HUES6 (cell line): ENCODE measurements around the gene CD46.
"Not testable (repeated sequence)": the region's sequence is repeated elsewhere in the genome, so short reads cannot be mapped to it uniquely, and the experiment has no call there.

Source experiments
- H3K27ac ChIP-seq: 2 replicates; pipeline ENCODE4 v1.7.0; 2013; ENCODE audit warnings: low read depth, mild to moderate bottlenecking, low read length, inconsistent platforms
- H3K27me3 ChIP-seq: 2 replicates; pipeline ENCODE4 v1.6.1; 2013; ENCODE audit warnings: low read length; ENCODE audit not compliant: control insufficient read depth, insufficient read depth
- H3K36me3 ChIP-seq: 2 replicates; pipeline ENCODE4 v1.6.1; 2013; ENCODE audit warnings: low read length; ENCODE audit not compliant: control insufficient read depth, insufficient read depth
- H3K4me1 ChIP-seq: 2 replicates; pipeline ENCODE4 v1.6.1; 2013; ENCODE audit warnings: low read length; ENCODE audit not compliant: control insufficient read depth, insufficient read depth
- H3K4me3 ChIP-seq: 2 replicates; pipeline ENCODE4 v1.5.1; 2013; ENCODE audit warnings: low read depth, low read length
- H3K9ac ChIP-seq: one replicate; pipeline ENCODE4 v1.6.1; 2013; ENCODE audit warnings: mild to moderate bottlenecking, low read length
- H3K9me3 ChIP-seq: 2 replicates; pipeline ENCODE4 v1.6.1; 2013; ENCODE audit warnings: low read depth, low read length; ENCODE audit not compliant: control insufficient read depth, insufficient read depth

The CD46 gene

GRCh38 chr1:207740207-207740606 lies 11.6 kb upstream of the CD46 start:
- H3K27me3 ChIP-seq = no peaks in the 10 kb centered on the region
- no peak overlapping the region for H3K9ac ChIP-seq
- no peak overlapping the region for H3K4me3 ChIP-seq
- no peaks in the 10 kb centered on the region for H3K4me1 ChIP-seq
- H3K36me3 ChIP-seq = no peaks in the 10 kb centered on the region
- peaks cover 12% of the 10 kb centered on the region; the same call in 1 of the 2 replicates for H3K9me3 ChIP-seq
- no peak overlapping the region for H3K27ac ChIP-seq

- no peaks in the 10 kb centered on the region; the same call in 1 of the 2 replicates for H3K4me1 ChIP-seq
- no peak overlapping the region for H3K27ac ChIP-seq
- H3K36me3 ChIP-seq = no peaks in the 10 kb centered on the region
- no peaks in the 10 kb centered on the region for H3K27me3 ChIP-seq
- H3K4me3 ChIP-seq = no peak overlapping the region
- H3K9me3 ChIP-seq = peaks cover 12% of the 10 kb centered on the region; the same call in 1 of the 2 replicates
- no peak overlapping the region for H3K9ac ChIP-seq
Measured at GRCh38 chr1:207742850-207743555, 8.9 kb upstream of the CD46 start.

- Histone ChIP-seq H3K36me3 (no peaks in the 10 kb centered on the region), H3K9ac (no peak overlapping the region), H3K27me3 (no peaks in the 10 kb centered on the region), H3K27ac (no peak overlapping the region), H3K9me3 (peaks cover 12% of the 10 kb centered on the region; the same call in 1 of the 2 replicates), H3K4me3 (no peak overlapping the region), H3K4me1 (peaks cover 3% of the 10 kb centered on the region; the same call in 1 of the 2 replicates)
Measured at GRCh38 chr1:207744000-207744534, 7.8 kb upstream of the CD46 start.

- Histone ChIP-seq H3K27ac (no peak overlapping the region), H3K4me1 (peaks cover 3% of the 10 kb centered on the region; the same call in 1 of the 2 replicates)
Measured at GRCh38 chr1:207745285-207745684, 6.6 kb upstream of the CD46 start.

GRCh38 chr1:207745839-207746767 lies 5.8 kb upstream of the CD46 start:
- H3K9me3 ChIP-seq = peaks cover 10% of the 10 kb centered on the region; the same call in 1 of the 2 replicates
- H3K27me3 ChIP-seq = no peaks in the 10 kb centered on the region
- no peak overlapping the region for H3K27ac ChIP-seq
- H3K9ac ChIP-seq = no peak overlapping the region
- H3K36me3 ChIP-seq = no peaks in the 10 kb centered on the region
- H3K4me3 ChIP-seq = no peak overlapping the region
- H3K4me1 ChIP-seq = peaks cover 8% of the 10 kb centered on the region

More at GRCh38 chr1:207745285-207745684, 6.6 kb upstream of the CD46 start:
- Histone ChIP-seq H3K4me3 (no peak overlapping the region), H3K36me3 (no peaks in the 10 kb centered on the region), H3K9me3 (peaks cover 12% of the 10 kb centered on the region; the same call in 1 of the 2 replicates), H3K9ac (no peak overlapping the region), H3K27me3 (no peaks in the 10 kb centered on the region)

GRCh38 chr1:207747627-207748492 lies 4.0 kb upstream of the CD46 start:
- Histone ChIP-seq H3K9ac (no peak overlapping the region), H3K36me3 (no peaks in the 10 kb centered on the region), H3K27me3 (no peaks in the 10 kb centered on the region), H3K4me1 (peaks cover 10% of the 10 kb centered on the region), H3K9me3 (peaks cover 3% of the 10 kb centered on the region; the same call in 1 of the 2 replicates), H3K27ac (no peak overlapping the region), H3K4me3 (no peak overlapping the region)

- H3K4me1 ChIP-seq = peaks cover 15% of the 10 kb centered on the region
- no peak overlapping the region for H3K9ac ChIP-seq
- no peak overlapping the region for H3K4me3 ChIP-seq
- no peaks in the 10 kb centered on the region for H3K36me3 ChIP-seq
- H3K9me3 ChIP-seq = no peaks in the 10 kb centered on the region
- H3K27me3 ChIP-seq = no peaks in the 10 kb centered on the region
- H3K27ac ChIP-seq = no peak overlapping the region
Measured at GRCh38 chr1:207748737-207749528, 2.9 kb upstream of the CD46 start.

GRCh38 chr1:207750631-207751305 lies 1.1 kb upstream of the CD46 start:
- H3K4me1 ChIP-seq = peaks cover 26% of the 10 kb centered on the region
- H3K4me3 ChIP-seq = peak overlapping the region; percentile 89
- H3K27ac ChIP-seq = peak overlapping the region; percentile 60; the same call in 1 of the 2 replicates
- H3K9ac ChIP-seq = no peak overlapping the region
- no peaks in the 10 kb centered on the region for H3K27me3 ChIP-seq
- no peaks in the 10 kb centered on the region for H3K36me3 ChIP-seq
- H3K9me3 ChIP-seq = no peaks in the 10 kb centered on the region

- H3K9ac ChIP-seq = peak overlapping the region; percentile 72
- peak overlapping the region; percentile 60; the same call in 1 of the 2 replicates for H3K27ac ChIP-seq
- not testable (repeated sequence) for H3K27me3 ChIP-seq, H3K36me3 ChIP-seq, H3K9me3 ChIP-seq
- H3K4me1 ChIP-seq = peaks cover 26% of the 10 kb centered on the region
- peak overlapping the region; percentile 89 for H3K4me3 ChIP-seq
Measured at GRCh38 chr1:207751463-207751789, 428 bp upstream of the CD46 start.
